Mesendoderm (in vitro differentiated cells): Measurements from ENCODE around the gene TAF6. TPM values are rescaled to one million over a fixed set of nuclear protein-coding genes. Genes with fewer than 3 reads are reported as not detected.

ENCODE experiments used
- DNase-seq: peaks from one replicate; pipeline ENCODE4 v3.0.0; 2013
- H2AK5ac ChIP-seq: 2 replicates; pipeline ENCODE4 v1.6.1; 2013; ENCODE audit warnings: low read length, inconsistent platforms
- H2BK120ac ChIP-seq: 2 replicates; pipeline ENCODE4 v1.6.1; 2013; ENCODE audit warnings: low read depth, mild to moderate bottlenecking, low read length, moderate library complexity, mixed read lengths
- H2BK15ac ChIP-seq: replicated peaks from 2 replicates; pipeline ENCODE4 v1.6.1; 2013; ENCODE audit warnings: low read depth, mild to moderate bottlenecking, moderate library complexity
- H2BK5ac ChIP-seq: 2 replicates; pipeline ENCODE4 v1.6.1; 2013; ENCODE audit warnings: low read length, inconsistent platforms
- H3K18ac ChIP-seq: 2 replicates; pipeline ENCODE4 v1.6.1; 2013; ENCODE audit warnings: mild to moderate bottlenecking, low read length, mixed read lengths
- H3K23ac ChIP-seq: one replicate; pipeline ENCODE4 v1.6.1; 2013; ENCODE audit warnings: low read length
- H3K27ac ChIP-seq: 2 replicates; pipeline ENCODE4 v1.5.1; 2013; ENCODE audit warnings: low read depth, mild to moderate bottlenecking, inconsistent platforms, low read length, moderate library complexity
- H3K27me3 ChIP-seq: 2 replicates; pipeline ENCODE4 v1.6.1; 2013; ENCODE audit warnings: low read length, control low read depth, mild to moderate bottlenecking, inconsistent platforms; ENCODE audit not compliant: insufficient read depth, poor library complexity
- H3K36me3 ChIP-seq: 2 replicates; pipeline ENCODE4 v1.6.1; 2013; ENCODE audit warnings: low read length, inconsistent platforms; ENCODE audit not compliant: control insufficient read depth, insufficient read depth
- H3K4ac ChIP-seq: one replicate; pipeline ENCODE4 v1.6.1; 2013; ENCODE audit warnings: low read depth, mild to moderate bottlenecking, low read length, moderate library complexity
- H3K4me1 ChIP-seq: 2 replicates; pipeline ENCODE4 v1.6.1; 2013; ENCODE audit warnings: low read depth, low read length, inconsistent platforms; ENCODE audit not compliant: control insufficient read depth
- H3K4me2 ChIP-seq: 2 replicates; pipeline ENCODE4 v1.6.1; 2013; ENCODE audit warnings: low read length
- H3K4me3 ChIP-seq: 2 replicates; pipeline ENCODE4 v1.5.1; 2013; ENCODE audit warnings: mild to moderate bottlenecking, low read length
- H3K56ac ChIP-seq: one replicate; pipeline ENCODE4 v1.6.1; 2013; ENCODE audit warnings: low read length
- H3K79me1 ChIP-seq: 2 replicates; pipeline ENCODE4 v1.6.1; 2013; ENCODE audit warnings: low read length, inconsistent platforms
- H3K79me2 ChIP-seq: 2 replicates; pipeline ENCODE4 v1.6.1; 2013; ENCODE audit warnings: mild to moderate bottlenecking, low read length; ENCODE audit not compliant: control insufficient read depth, insufficient read depth
- H3K9ac ChIP-seq: 2 replicates; pipeline ENCODE4 v1.6.1; 2013; ENCODE audit warnings: low read length, inconsistent platforms
- H4K5ac ChIP-seq: one replicate; pipeline ENCODE4 v1.6.1; 2013; ENCODE audit warnings: low read length
- H4K8ac ChIP-seq: one replicate; pipeline ENCODE4 v1.6.1; 2013; ENCODE audit warnings: low read depth, mild to moderate bottlenecking, control low read depth, low read length, moderate library complexity
- WGBS: extraction: QIAGEN DNeasy Blood & Tissue Kit; methylation state at CpG from one replicate; pipeline ENCODE4 v1.1.7; 2013; ENCODE audit warnings: low lambda C conversion rate, missing lambda C conversion rate; ENCODE audit not compliant: insufficient coverage; ENCODE audit errors: extremely low coverage; 5-methylcytosine and 5-hydroxymethylcytosine counted together
- polyA plus RNA-seq, 2 experiments: library from polyadenylated mRNA; stranded (reverse); fragments of 200-250 nt; gene quantifications; one replicate each; pipeline ENCODE4 v1.2.3, GENCODE V29; 2013

The TAF6 gene
- 53.1 TPM for polyA plus RNA-seq (2013, experiment 1 of 2)
- 52.5 TPM for polyA plus RNA-seq (2013, experiment 2 of 2)

GRCh38 chr7:100119072-100119969 lies at the start of gene TAF6, which contains the start of gene CNPY4:
Gene TAF6 (minus strand): TSS chr7:100119358. CDS start chr7:100114209, 5,149 bp downstream.
Gene CNPY4 (plus strand): TSS chr7:100119634. CDS start chr7:100119745, 111 bp downstream.
- Histone ChIP-seq H3K36me3 (no peaks in the 10 kb centered on the region), H4K5ac (no peak within 1 kb of the TSS), H3K56ac (peak within 1 kb of the TSS; percentile 100), H3K9ac (peak within 1 kb of the TSS; percentile 99), H3K4ac (peak within 1 kb of the TSS; percentile 56), H3K27me3 (no peaks in the 10 kb centered on the region), H2BK120ac (no peak within 1 kb of the TSS), H3K27ac (no peak within 1 kb of the TSS), H3K18ac (no peak within 1 kb of the TSS), H3K79me1 (peaks cover 3% of the 10 kb centered on the region), H3K79me2 (peaks cover 3% of the 10 kb centered on the region), H3K23ac (no peak within 1 kb of the TSS), H2BK15ac (no peak within 1 kb of the TSS), H4K8ac (no peak within 1 kb of the TSS), H2AK5ac (no peak within 1 kb of the TSS), H3K4me2 (peak within 1 kb of the TSS; percentile 89), H2BK5ac (no peak within 1 kb of the TSS), H3K4me1 (peaks cover 4% of the 10 kb centered on the region), H3K4me3 (peak within 1 kb of the TSS; percentile 99)
- DNase-seq: peak; percentile 97
- no CpG with 5 or more reads among the region's 49 CpGs for WGBS

GRCh38 chr7:100167912-100168323 lies 48.8 kb upstream of the TAF6 start:
- peak overlapping the region; percentile 83 for H3K56ac ChIP-seq
- peak overlapping the region; percentile 91 for H3K4me2 ChIP-seq
- H3K79me1 ChIP-seq: no peaks in the 10 kb centered on the region
- peak overlapping the region; percentile 32 for H3K4me3 ChIP-seq
- peak overlapping the region; percentile 33 for H3K27ac ChIP-seq
- H3K27me3 ChIP-seq: no peaks in the 10 kb centered on the region
- peak overlapping the region; percentile 8 for H3K18ac ChIP-seq
- no peak overlapping the region for H4K8ac ChIP-seq
- H3K23ac ChIP-seq: no peak overlapping the region
- H3K4ac ChIP-seq: peak overlapping the region; percentile 11
- peak overlapping the region; percentile 66 for H3K9ac ChIP-seq
- no peak overlapping the region for H4K5ac ChIP-seq
- H2BK120ac ChIP-seq: no peak overlapping the region
- no peaks in the 10 kb centered on the region for H3K79me2 ChIP-seq
- H2BK15ac ChIP-seq: no peak overlapping the region
- H2BK5ac ChIP-seq: peak overlapping the region; percentile 58
- no peak overlapping the region for H2AK5ac ChIP-seq
- no peaks in the 10 kb centered on the region for H3K36me3 ChIP-seq
- DNase-seq: peak; percentile 62
- peaks cover 11% of the 10 kb centered on the region for H3K4me1 ChIP-seq
- no CpG with 5 or more reads among the region's 11 CpGs for WGBS

GRCh38 chr7:100166970-100167911 lies 48.1 kb upstream of the TAF6 start:
- H3K27ac ChIP-seq: peak overlapping the region; percentile 32

GRCh38 chr7:100166317-100166940 lies 47.3 kb upstream of the TAF6 start:
- peak overlapping the region; percentile 69 for H3K56ac ChIP-seq
- peak overlapping the region; percentile 34 for H3K9ac ChIP-seq
- no peak overlapping the region for H4K8ac ChIP-seq
- H2BK120ac ChIP-seq: no peak overlapping the region
- no CpG with 5 or more reads among the region's 16 CpGs for WGBS
- no peaks in the 10 kb centered on the region for H3K79me2 ChIP-seq
- no peak for DNase-seq
- peak overlapping the region; percentile 2 for H3K18ac ChIP-seq
- H2BK5ac ChIP-seq: no peak overlapping the region
- H3K23ac ChIP-seq: no peak overlapping the region
- no peak overlapping the region for H3K4me2 ChIP-seq
- no peak overlapping the region for H3K4me3 ChIP-seq
- H3K27ac ChIP-seq: peak overlapping the region; percentile 14
- H3K36me3 ChIP-seq: no peaks in the 10 kb centered on the region
- no peak overlapping the region for H2BK15ac ChIP-seq
- no peaks in the 10 kb centered on the region for H3K27me3 ChIP-seq
- H3K4ac ChIP-seq: no peak overlapping the region
- H4K5ac ChIP-seq: no peak overlapping the region
- no peaks in the 10 kb centered on the region for H3K79me1 ChIP-seq
- no peak overlapping the region for H2AK5ac ChIP-seq
- peaks cover 11% of the 10 kb centered on the region for H3K4me1 ChIP-seq

More at GRCh38 chr7:100166970-100167911, 48.1 kb upstream of the TAF6 start:
- H2AK5ac ChIP-seq: no peak overlapping the region
- H4K8ac ChIP-seq: no peak overlapping the region
- no peaks in the 10 kb centered on the region for H3K36me3 ChIP-seq
- no peaks in the 10 kb centered on the region for H3K27me3 ChIP-seq
- peak overlapping the region; percentile 91 for H3K4me2 ChIP-seq
- peak overlapping the region; percentile 36 for H2BK5ac ChIP-seq
- no peak overlapping the region for H2BK120ac ChIP-seq
- peaks cover 11% of the 10 kb centered on the region for H3K4me1 ChIP-seq
- no peak overlapping the region for H3K23ac ChIP-seq
- no CpG with 5 or more reads among the region's 14 CpGs for WGBS
- no peaks in the 10 kb centered on the region for H3K79me2 ChIP-seq
- H3K4ac ChIP-seq: no peak overlapping the region
- DNase-seq: peak; percentile 75
- no peak overlapping the region for H3K4me3 ChIP-seq
- no peaks in the 10 kb centered on the region for H3K79me1 ChIP-seq
- H3K9ac ChIP-seq: peak overlapping the region; percentile 66
- no peak overlapping the region for H2BK15ac ChIP-seq
- no peak overlapping the region for H4K5ac ChIP-seq
- no peak overlapping the region for H3K18ac ChIP-seq
- H3K56ac ChIP-seq: peak overlapping the region; percentile 69

GRCh38 chr7:100163871-100164270 lies 44.7 kb upstream of the TAF6 start:
- no peak for DNase-seq
- WGBS: no CpG with 5 or more reads among the region's 5 CpGs

More at GRCh38 chr7:100163871-100164270, 44.7 kb upstream of the TAF6 start:
- Histone ChIP-seq H3K27ac (no peak overlapping the region), H2BK120ac (no peak overlapping the region), H3K23ac (no peak overlapping the region), H4K5ac (no peak overlapping the region), H3K36me3 (no peaks in the 10 kb centered on the region), H3K4me3 (no peak overlapping the region), H3K18ac (no peak overlapping the region), H3K27me3 (no peaks in the 10 kb centered on the region), H3K4me1 (peaks cover 9% of the 10 kb centered on the region), H2BK5ac (no peak overlapping the region), H2AK5ac (no peak overlapping the region), H3K79me2 (no peaks in the 10 kb centered on the region), H3K56ac (no peak overlapping the region), H3K79me1 (no peaks in the 10 kb centered on the region), H2BK15ac (no peak overlapping the region), H4K8ac (no peak overlapping the region), H3K9ac (no peak overlapping the region), H3K4me2 (no peak overlapping the region), H3K4ac (no peak overlapping the region)
